H9 (cell line): ENCODE results near the gene RPL14. TPM values are rescaled to one million over a fixed set of nuclear protein-coding genes. Genes with fewer than 3 reads are reported as not detected.

Experiments
- DNase-seq: peaks from one replicate; pipeline ENCODE4 v3.0.0-alpha.2; 2017
- H2AFZ ChIP-seq: one replicate; pipeline ENCODE4 v1.6.1; 2013; ENCODE audit warnings: mild to moderate bottlenecking, low read length, control low read depth, moderate library complexity
- H2AK5ac ChIP-seq: 2 replicates; pipeline ENCODE4 v1.6.1; 2013; ENCODE audit warnings: low read length, control low read depth, mixed read lengths; ENCODE audit not compliant: insufficient read length
- H2BK120ac ChIP-seq: one replicate; pipeline ENCODE4 v1.6.1; 2013; ENCODE audit warnings: low read depth, mild to moderate bottlenecking, low read length, control low read depth, inconsistent platforms; ENCODE audit not compliant: poor library complexity, severe bottlenecking
- H2BK12ac ChIP-seq: 2 replicates; pipeline ENCODE4 v1.6.1; 2013; ENCODE audit warnings: low read length, control low read depth, mixed read lengths, low read depth; ENCODE audit not compliant: insufficient read length
- H2BK15ac ChIP-seq: 2 replicates; pipeline ENCODE4 v1.6.1; 2013; ENCODE audit warnings: low read depth, low read length, control low read depth
- H2BK20ac ChIP-seq: one replicate; pipeline ENCODE4 v1.6.1; 2013; ENCODE audit warnings: low read depth, mild to moderate bottlenecking, low read length, control low read depth, inconsistent platforms; ENCODE audit not compliant: poor library complexity, severe bottlenecking
- H2BK5ac ChIP-seq: 2 replicates; pipeline ENCODE4 v1.6.1; 2013; ENCODE audit warnings: low read length, control low read depth, mixed read lengths; ENCODE audit not compliant: insufficient read length
- H3K14ac ChIP-seq: 2 replicates; pipeline ENCODE4 v1.6.1; 2013; ENCODE audit warnings: low read length, control low read depth; ENCODE audit not compliant: insufficient read depth
- H3K18ac ChIP-seq: 2 replicates; pipeline ENCODE4 v1.6.1; 2013; ENCODE audit warnings: low read depth, mild to moderate bottlenecking, mixed read lengths, low read length, control low read depth; ENCODE audit not compliant: insufficient read length
- H3K23ac ChIP-seq: 2 replicates; pipeline ENCODE4 v1.6.1; 2013; ENCODE audit warnings: low read length, control low read depth, mixed read lengths, low read depth; ENCODE audit not compliant: insufficient read length
- H3K23me2 ChIP-seq: 2 replicates; pipeline ENCODE4 v1.6.1; 2013; ENCODE audit warnings: low read depth, mild to moderate bottlenecking, mixed read lengths, low read length, control low read depth; ENCODE audit not compliant: insufficient read length, poor library complexity, severe bottlenecking
- H3K27ac ChIP-seq: 2 replicates; pipeline ENCODE4 v1.5.1; 2013; ENCODE audit warnings: low read length, control low read depth, mixed read lengths, low read depth; ENCODE audit not compliant: insufficient read length
- H3K27me3 ChIP-seq: 2 replicates; pipeline ENCODE4 v1.6.1; 2013; ENCODE audit warnings: low read length, control low read depth, inconsistent platforms; ENCODE audit not compliant: insufficient read depth
- H3K4ac ChIP-seq: 2 replicates; pipeline ENCODE4 v1.6.1; 2013; ENCODE audit warnings: low read depth, mild to moderate bottlenecking, control low read depth, inconsistent platforms, low read length, moderate library complexity
- H3K4me1 ChIP-seq: 2 replicates; pipeline ENCODE4 v1.6.1; 2013; ENCODE audit warnings: low read length, control low read depth, inconsistent platforms; ENCODE audit not compliant: insufficient read depth
- H3K4me2 ChIP-seq: 2 replicates; pipeline ENCODE4 v1.6.1; 2013; ENCODE audit warnings: low read length, control low read depth, mixed read lengths; ENCODE audit not compliant: insufficient read length, insufficient read depth
- H3K56ac ChIP-seq: 2 replicates; pipeline ENCODE4 v1.6.1; 2013; ENCODE audit warnings: low read depth, mild to moderate bottlenecking, mixed read lengths, low read length, control low read depth; ENCODE audit not compliant: insufficient read length
- H3K79me1 ChIP-seq: 2 replicates; pipeline ENCODE4 v1.6.1; 2013; ENCODE audit warnings: low read depth, mild to moderate bottlenecking, moderate library complexity, low read length, control low read depth, inconsistent platforms; ENCODE audit not compliant: insufficient read depth, poor library complexity, severe bottlenecking
- H3K79me2 ChIP-seq: 2 replicates; pipeline ENCODE4 v1.6.1; 2013; ENCODE audit warnings: low read length, control low read depth, inconsistent platforms; ENCODE audit not compliant: insufficient read depth
- H3K9ac ChIP-seq: 2 replicates; pipeline ENCODE4 v1.6.1; 2013; ENCODE audit warnings: low read length, control low read depth, mixed read lengths; ENCODE audit not compliant: insufficient read length; ENCODE audit errors: extremely low read depth
- H3K9me3 ChIP-seq: one replicate; pipeline ENCODE4 v1.6.1; 2013; ENCODE audit warnings: low read depth, low read length, inconsistent platforms; ENCODE audit not compliant: control insufficient read depth
- H3T11ph ChIP-seq: one replicate; pipeline ENCODE4 v1.6.1; 2013; ENCODE audit warnings: mild to moderate bottlenecking, low read length, control low read depth, inconsistent platforms
- H4K20me1 ChIP-seq: one replicate; pipeline ENCODE4 v1.6.1; 2013; ENCODE audit not compliant: control insufficient read depth, insufficient read length, insufficient read depth
- H4K5ac ChIP-seq: 2 replicates; pipeline ENCODE4 v1.6.1; 2013; ENCODE audit warnings: low read depth, mild to moderate bottlenecking, mixed read lengths, low read length, control low read depth; ENCODE audit not compliant: insufficient read length
- H4K8ac ChIP-seq: replicated peaks from 2 replicates; pipeline ENCODE4 v1.6.1; 2013; ENCODE audit warnings: low read length, control low read depth, mixed read lengths, low read depth; ENCODE audit not compliant: insufficient read length
- H4K91ac ChIP-seq: 2 replicates; pipeline ENCODE4 v1.6.1; 2013; ENCODE audit warnings: low read depth, mild to moderate bottlenecking, moderate library complexity, mixed read lengths, low read length, control low read depth; ENCODE audit not compliant: insufficient read length
- H3K27ac Mint-ChIP-seq, 3 experiments: 2 replicates in 2 of 3; 3 replicates in 1 of 3; pipeline ENCODE4 v1.8.0; 2020 to 2021; ENCODE audit warnings: mixed read lengths in 3 of 3, mild to moderate bottlenecking in 1 of 3, moderate library complexity in 1 of 3
- H3K27me3 Mint-ChIP-seq: 2 replicates; pipeline ENCODE4 v1.8.0; 2021; ENCODE audit warnings: low read depth, mild to moderate bottlenecking, moderate library complexity, mixed read lengths
- H3K36me3 Mint-ChIP-seq, 3 experiments: 2 replicates in 2 of 3; 3 replicates in 1 of 3; pipeline ENCODE4 v1.8.0; 2020 to 2021; ENCODE audit warnings: low read depth in 3 of 3, mixed read lengths in 3 of 3; ENCODE audit not compliant: insufficient read depth in 1 of 3
- H3K4me1 Mint-ChIP-seq, 2 experiments: 2 replicates each; pipeline ENCODE4 v1.8.0; 2020; ENCODE audit warnings: mixed read lengths in 2 of 2
- H3K4me3 Mint-ChIP-seq, 2 experiments: 2 replicates in 1 of 2; 3 replicates in 1 of 2; pipeline ENCODE4 v1.8.0; 2020 to 2021; ENCODE audit warnings: mild to moderate bottlenecking in 2 of 2, mixed read lengths in 2 of 2, moderate library complexity in 1 of 2
- H3K9me3 Mint-ChIP-seq, 2 experiments: 2 replicates in 1 of 2; 3 replicates in 1 of 2; pipeline ENCODE4 v1.8.0; 2020; ENCODE audit warnings: mild to moderate bottlenecking in 2 of 2, mixed read lengths in 2 of 2, moderate library complexity in 1 of 2
- WGBS: extraction: QIAGEN DNeasy Blood & Tissue Kit; methylation state at CpG from one replicate; pipeline ENCODE4 v1.1.7; 2013; ENCODE audit warnings: missing lambda C conversion rate, low lambda C conversion rate, mixed read lengths; ENCODE audit not compliant: insufficient read length; ENCODE audit errors: extremely low coverage; 5-methylcytosine and 5-hydroxymethylcytosine counted together
- total RNA-seq: library from RNA; stranded (reverse); gene quantifications from 2 replicates; pipeline ENCODE4 v1.2.1, GENCODE V29; 2021
- TF ChIP-seq, protein P1 (sequence below): fragments of 200-600 bp; sonication (generic); conservative IDR thresholded peaks from 3 replicates; pipeline ENCODE4 v1.8.0; 2021; ENCODE audit warnings: antibody characterized with exemption, mild to moderate bottlenecking

Gene RPL14
- total RNA-seq, 1 experiment from 2014 or later = 2,490 TPM

- Histone ChIP-seq H4K8ac (no peak overlapping the region), H2BK12ac (no peak overlapping the region), H3K14ac (no peak overlapping the region), H3K23me2 (peaks cover 4% of the 10 kb centered on the region), H3K27ac (no peak overlapping the region), H4K91ac (no peak overlapping the region), H3K9me3 (no peaks in the 10 kb centered on the region), H2BK20ac (no peak overlapping the region), H2AFZ (no peak overlapping the region), H2BK120ac (no peak overlapping the region), H3K9ac (no peak overlapping the region), H4K5ac (no peak overlapping the region), H3T11ph (no peak overlapping the region), H3K56ac (no peak overlapping the region), H2BK15ac (no peak overlapping the region), H3K4ac (no peak overlapping the region), H3K23ac (no peak overlapping the region), H3K27me3 (no peaks in the 10 kb centered on the region), H2BK5ac (no peak overlapping the region), H3K79me2 (no peaks in the 10 kb centered on the region), H4K20me1 (no peaks in the 10 kb centered on the region), H3K18ac (no peak overlapping the region), H3K4me2 (no peak overlapping the region), H3K79me1 (no peaks in the 10 kb centered on the region), H2AK5ac (no peak overlapping the region), H3K4me1 (no peaks in the 10 kb centered on the region; the same call in 1 of the 2 replicates)
- WGBS = no CpG with 5 or more reads among the region's 2 CpGs
- Mint-ChIP-seq H3K4me3 (no peak overlapping the region), H3K27ac (no peak overlapping the region), H3K4me1 (peaks cover 13 to 14% of the 10 kb centered on the region in 2 experiments), H3K27me3 (no peaks in the 10 kb centered on the region; the same call in 1 of the 2 replicates), H3K9me3 (peaks cover 0 to 2% of the 10 kb centered on the region in 2 experiments; a peak in 2 of 5 replicates), H3K36me3 (peaks cover 0 to 2% (median 0%) of the 10 kb centered on the region in 3 experiments; a peak in 1 of 7 replicates)
- TF ChIP-seq, protein P1, sequence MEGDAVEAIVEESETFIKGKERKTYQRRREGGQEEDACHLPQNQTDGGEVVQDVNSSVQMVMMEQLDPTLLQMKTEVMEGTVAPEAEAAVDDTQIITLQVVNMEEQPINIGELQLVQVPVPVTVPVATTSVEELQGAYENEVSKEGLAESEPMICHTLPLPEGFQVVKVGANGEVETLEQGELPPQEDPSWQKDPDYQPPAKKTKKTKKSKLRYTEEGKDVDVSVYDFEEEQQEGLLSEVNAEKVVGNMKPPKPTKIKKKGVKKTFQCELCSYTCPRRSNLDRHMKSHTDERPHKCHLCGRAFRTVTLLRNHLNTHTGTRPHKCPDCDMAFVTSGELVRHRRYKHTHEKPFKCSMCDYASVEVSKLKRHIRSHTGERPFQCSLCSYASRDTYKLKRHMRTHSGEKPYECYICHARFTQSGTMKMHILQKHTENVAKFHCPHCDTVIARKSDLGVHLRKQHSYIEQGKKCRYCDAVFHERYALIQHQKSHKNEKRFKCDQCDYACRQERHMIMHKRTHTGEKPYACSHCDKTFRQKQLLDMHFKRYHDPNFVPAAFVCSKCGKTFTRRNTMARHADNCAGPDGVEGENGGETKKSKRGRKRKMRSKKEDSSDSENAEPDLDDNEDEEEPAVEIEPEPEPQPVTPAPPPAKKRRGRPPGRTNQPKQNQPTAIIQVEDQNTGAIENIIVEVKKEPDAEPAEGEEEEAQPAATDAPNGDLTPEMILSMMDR = no peak
- DNase-seq = no peak
Measured at GRCh38 chr3:40502034-40502433, 44.9 kb downstream of the RPL14 start.
